GM19328 (cell line): Measurements from ENCODE around the gene ENTREP1.
"Not testable (repeated sequence)": the region's sequence is repeated elsewhere in the genome, so short reads cannot be mapped to it uniquely, and the experiment has no call there.

ENCODE experiments used
- ATAC-seq: cut with Tn5 transposase; IDR thresholded peaks from one replicate; pipeline ENCODE4 v1.9.1; 2021; ENCODE audit warnings: mild to moderate bottlenecking, moderate library complexity; ENCODE audit not compliant: unreplicated experiment

Gene ENTREP1, protein sequence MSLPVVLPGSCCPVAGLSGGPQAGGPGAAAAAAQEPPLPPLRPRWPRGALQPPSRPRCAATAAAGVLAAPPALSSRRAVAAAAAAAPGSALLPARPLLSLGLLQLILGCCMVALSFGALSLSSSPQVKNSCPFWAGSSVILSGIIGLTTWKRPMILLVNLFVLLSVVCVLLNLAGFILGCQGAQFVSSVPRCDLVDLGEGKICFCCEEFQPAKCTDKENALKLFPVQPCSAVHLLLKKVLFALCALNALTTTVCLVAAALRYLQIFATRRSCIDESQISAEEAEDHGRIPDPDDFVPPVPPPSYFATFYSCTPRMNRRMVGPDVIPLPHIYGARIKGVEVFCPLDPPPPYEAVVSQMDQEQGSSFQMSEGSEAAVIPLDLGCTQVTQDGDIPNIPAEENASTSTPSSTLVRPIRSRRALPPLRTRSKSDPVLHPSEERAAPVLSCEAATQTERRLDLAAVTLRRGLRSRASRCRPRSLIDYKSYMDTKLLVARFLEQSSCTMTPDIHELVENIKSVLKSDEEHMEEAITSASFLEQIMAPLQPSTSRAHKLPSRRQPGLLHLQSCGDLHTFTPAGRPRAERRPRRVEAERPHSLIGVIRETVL

DNA sequence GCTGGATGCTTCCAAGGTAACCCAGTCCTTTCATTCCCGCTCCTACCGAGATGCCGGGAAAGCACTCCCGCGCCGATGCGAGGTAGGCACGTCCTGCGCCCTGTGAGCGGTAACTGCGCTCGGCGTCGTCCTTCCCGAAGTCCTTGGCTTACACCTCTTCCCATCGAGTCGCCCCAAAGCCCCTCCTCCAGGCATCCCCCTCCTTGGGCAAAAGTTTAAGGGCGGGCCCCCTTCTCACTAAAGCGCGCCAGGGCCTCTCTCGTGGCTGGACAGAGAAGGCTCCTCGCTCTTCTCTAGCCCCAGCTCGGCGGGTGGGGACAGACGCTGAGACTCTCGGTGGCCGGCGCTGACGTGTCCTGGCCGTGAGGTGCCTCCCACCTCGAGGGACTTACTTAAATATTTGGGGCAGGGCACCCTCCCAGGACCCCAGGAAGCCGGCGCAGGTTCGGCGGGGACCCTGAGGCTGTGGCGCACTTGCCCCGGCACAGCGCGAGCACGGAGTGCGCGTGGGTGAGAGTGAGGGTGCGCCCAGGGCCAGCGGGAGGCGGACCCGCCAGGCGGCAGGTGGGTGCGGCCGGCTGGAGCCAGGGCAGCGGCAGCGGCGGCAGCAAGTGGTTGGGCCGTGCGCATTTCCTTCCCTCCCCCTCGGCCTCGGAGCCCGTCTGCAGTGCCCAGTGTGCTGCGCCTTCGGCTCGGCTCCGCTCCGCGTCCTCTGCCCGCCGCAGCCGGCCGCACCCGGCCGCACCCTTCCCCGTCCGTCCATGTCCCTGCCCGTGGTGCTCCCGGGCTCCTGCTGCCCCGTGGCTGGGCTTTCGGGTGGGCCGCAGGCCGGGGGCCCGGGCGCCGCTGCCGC, at the start of gene ENTREP1:
Gene ENTREP1, plus strand, starts transcription at position 667 of the 853 bp plus-strand sequence. Its CDS starts 95 bp downstream, at position 762.
- no peak for ATAC-seq

- no peak for ATAC-seq
Observed at GRCh38 chr9:69276775-69277174, 48.2 kb upstream of the ENTREP1 start.

DNA sequence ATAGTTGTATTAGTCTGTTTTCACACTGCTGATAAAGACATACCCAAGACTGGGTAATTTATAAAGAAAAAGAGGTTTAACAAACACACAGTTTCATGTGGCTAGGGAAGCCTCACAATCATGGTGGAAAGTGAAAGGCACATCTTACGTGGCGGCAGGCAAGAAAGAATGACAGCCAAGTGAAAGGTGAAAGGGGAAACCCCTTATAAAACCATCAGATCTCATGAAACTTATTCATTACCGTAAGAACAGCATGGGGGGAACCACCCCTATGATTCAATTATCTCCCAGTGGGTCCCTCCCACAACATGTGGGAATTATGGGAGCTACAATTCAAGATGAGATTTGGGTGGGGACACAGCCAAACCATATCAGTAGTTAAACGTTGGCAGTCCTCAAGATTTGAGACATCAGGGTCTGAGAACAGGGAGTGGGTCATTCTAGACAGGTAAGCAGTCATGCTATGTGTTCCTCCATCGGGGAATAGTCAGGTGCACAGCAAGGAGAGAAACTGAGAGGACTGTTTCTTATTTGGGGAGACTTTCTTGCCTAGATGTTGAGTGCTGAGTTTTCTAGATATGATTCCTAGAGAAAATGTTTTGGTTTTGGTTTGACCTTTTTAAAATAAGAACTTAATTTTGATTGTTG, 45.8 kb upstream of the ENTREP1 start:
- no peak for ATAC-seq

GRCh38 chr9:69279733-69280132, 45.3 kb upstream of the ENTREP1 start:
- ATAC-seq: no peak

DNA sequence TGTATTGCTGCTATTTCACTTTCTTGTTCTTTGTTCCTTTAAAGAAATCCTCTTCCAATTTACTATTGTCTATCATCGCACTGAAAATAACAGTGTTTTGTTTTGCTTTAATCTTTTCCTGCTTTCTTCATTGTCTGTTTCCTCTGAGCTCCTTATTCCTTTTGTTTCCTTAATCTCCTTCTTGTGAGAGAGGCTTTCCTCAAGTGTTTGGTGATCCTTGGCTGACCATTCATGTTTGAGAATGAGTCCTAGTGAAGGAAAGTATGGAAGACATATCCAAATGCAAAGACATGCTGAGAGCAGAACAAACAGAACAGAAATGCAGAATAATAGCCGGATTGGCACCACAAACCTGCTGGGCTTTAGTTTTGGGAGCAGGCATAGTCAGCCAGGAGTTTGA, 42.0 kb upstream of the ENTREP1 start:
- no peak for ATAC-seq

GRCh38 chr9:69292078-69292477, 32.9 kb upstream of the ENTREP1 start:
- ATAC-seq: no peak

GRCh38 chr9:69293156-69293555, 31.9 kb upstream of the ENTREP1 start:
- ATAC-seq: no peak

GRCh38 chr9:69295872-69296552, 29.0 kb upstream of the ENTREP1 start:
- no peak for ATAC-seq

DNA sequence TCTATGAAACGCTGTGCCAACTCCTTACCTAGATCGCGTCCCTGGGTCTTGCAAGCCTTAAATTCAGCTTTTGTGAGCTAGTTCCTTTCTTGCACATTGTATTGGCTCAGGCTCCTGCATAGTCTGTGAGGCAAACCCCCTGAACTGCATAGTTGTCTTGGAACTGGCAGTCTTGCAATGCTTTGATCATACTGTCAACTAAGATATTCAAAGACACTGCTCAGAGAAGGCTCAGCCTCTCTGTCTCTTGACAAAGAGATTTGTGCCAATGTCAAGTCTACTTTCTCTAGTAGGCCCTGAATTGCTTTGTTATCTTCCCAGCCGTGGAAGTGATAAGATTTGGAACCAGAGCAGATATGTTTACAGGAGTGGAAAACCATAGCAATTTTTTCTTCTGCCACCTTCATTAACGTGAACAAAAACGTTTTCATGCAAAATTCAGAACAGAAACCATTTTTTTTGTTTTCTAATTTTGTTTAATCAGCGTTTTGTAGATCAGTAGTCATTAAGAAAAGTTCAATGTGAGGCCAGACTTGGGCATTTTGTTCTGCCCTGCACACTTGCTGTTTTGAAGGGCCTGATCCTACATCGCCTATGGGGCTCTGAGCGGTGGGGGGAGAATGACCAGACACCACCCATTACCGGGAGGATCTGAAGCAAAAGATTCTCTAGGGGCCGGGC, 27.6 kb upstream of the ENTREP1 start:
- ATAC-seq: no peak

DNA sequence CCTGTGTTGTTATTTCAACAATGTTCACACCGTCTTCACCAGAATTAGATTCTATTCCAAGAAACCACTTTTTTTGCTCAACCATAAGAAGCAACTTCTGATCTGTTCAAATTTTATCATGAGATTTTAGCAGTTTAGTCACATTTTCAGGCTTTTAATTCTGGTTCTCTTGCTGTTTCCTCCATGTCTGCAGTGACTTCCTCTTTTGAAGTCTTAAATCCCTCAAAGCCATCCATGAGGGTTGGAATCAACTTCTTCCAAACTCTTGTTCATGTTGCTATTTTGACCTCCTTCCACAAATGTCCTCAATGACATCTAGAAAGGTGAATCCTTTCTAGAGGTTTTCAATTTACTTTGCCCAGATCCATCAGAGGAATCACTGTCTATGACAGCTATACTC, 25.7 kb upstream of the ENTREP1 start:
- ATAC-seq: no peak

DNA sequence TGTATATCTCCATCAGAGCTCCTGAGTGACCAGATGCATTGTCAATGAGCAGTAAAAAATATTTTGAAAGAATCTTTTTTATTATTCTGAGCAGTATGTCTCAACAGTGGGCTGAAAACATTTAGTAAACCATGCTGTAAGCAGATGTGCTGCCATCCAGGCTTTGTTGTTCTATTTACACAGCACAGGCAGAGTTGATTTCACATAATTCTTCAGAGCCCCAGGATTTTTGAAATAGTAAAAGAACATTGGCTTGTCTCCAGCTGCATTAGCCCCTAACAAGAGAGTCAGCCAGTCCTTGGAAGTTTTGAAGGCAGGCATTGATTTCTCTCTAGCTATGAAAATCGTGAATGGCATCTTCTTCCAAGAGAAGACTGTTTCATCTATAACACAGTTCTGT, 25.2 kb upstream of the ENTREP1 start:
- ATAC-seq: no peak

- ATAC-seq: no peak
Observed at GRCh38 chr9:69303331-69303730, 21.7 kb upstream of the ENTREP1 start.

DNA sequence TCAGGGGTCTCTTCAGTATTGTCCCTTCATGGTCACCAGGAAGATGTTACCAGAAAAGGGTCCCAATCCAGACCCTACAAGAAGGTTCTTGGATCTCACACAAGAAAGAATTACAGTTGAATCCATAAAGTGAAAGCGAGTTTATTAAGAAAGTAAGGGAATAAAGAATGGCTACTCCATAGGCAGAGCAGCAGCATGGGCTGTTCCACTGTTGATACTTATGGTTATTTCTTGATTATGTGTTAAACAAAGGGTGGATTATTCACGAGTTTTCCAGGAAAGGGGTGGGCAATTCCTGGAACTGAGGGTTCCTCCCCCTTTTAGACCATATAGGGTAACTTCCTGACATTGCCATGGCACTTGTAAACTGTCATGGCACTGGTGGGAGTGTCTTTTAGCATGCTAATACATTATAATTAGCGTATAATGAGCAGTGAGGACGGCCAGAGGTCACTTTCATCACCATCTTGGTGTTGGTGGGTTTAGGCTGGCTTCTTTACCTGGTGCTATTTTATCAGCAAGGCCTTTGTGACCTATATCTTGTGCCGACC, 18.0 kb upstream of the ENTREP1 start:
- not testable (repeated sequence) for ATAC-seq

GRCh38 chr9:69307446-69308205, 17.4 kb upstream of the ENTREP1 start:
- no peak for ATAC-seq

DNA sequence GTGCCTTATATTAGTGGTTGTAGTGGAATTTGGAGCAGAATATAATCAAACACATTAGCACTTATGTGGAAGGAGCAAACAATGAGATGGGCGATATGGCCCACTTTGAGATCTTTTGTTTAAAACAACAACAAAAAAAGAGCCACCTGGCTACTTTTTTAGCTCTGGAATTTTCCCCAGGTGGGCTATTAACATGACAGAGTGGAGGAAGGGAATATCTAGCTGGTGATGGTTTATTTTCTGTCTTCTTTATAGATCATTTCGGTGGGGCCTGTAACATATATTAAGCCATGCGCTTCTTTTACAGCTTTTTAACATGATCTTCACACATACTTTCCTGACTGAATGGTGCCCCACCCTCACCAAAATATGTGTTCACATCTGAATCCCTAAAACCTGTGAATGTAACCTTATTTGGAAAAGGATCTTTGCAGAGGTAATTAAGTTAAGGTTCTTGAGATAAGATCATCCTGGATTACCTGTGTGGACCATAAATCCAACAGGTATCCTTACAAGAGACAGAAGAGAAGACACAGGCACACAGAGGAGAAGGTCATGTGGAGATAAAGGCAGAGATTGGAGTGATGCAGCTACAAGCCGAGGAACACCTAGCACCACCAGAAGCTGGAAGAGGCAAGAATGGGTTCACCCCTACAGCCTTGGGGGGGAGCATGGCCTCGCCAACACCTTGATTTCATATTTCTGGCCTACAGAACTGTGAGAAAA, 16.6 kb upstream of the ENTREP1 start:
- no peak for ATAC-seq

DNA sequence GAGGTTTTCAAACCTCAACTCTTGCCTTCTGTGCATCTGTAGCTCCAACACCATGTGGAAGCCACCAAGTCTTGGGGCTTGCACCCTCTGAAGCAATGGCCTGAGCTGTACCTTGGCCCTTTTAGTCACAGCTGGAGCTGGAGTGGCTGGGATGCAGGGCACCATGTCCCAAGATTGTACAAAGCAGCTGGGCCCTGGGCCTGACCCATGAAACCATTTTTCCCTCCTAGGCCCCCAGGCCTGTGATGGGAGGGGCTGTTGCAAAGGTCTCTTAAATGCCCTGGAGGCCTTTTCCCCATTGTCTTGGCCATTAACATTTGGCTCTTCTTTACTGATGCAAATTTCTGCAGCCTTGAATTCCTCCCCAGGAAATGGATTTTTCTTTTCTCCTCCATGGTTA, 11.8 kb upstream of the ENTREP1 start:
- no peak for ATAC-seq

DNA sequence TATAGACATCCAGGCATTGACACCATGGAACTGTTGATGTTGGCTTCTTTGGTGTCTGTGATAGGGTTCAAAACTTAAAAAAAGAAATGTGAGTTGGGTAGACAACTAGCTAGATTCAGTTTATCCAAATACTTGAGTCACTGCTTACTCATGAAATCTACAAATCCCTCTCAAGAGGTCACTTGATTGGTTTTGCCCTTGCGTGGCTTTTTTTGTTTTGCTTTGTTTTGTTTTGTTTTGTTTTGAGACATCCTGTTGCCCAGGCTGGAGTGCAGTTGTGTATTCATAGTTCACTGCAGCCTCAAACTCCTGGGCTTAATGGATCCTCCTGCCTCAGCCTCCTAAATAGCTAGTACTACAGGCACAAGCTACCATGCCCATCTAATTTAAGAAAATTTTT, 10.5 kb upstream of the ENTREP1 start:
- ATAC-seq: no peak

DNA sequence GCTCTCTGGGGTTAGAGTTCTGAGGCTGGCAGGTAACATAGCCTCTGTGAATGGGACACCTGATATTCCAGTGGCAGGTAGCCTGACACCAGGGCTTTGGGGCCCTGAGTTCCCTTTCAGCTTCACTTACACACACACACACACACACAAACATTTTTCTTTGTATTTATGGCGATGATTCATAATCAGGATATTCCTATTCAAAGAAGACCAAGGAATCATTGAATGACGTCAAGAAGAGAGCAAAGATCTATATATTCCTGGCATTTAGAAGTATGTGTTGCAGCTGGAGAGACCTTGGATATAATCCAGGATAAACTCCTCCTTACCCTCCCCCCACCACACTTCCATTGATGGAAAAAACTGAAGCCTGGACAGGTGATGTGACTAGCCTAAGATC, 7.9 kb upstream of the ENTREP1 start:
- ATAC-seq: no peak
